ENCODE measurements around the gene MYMX. TPM values are rescaled to one million over a fixed set of nuclear protein-coding genes. Genes with fewer than 3 reads are reported as not detected.

MYMX gene
- total and polyA plus RNA-seq, 2 of the 13 experiments (the other 11 are each of a cell fraction or from before 2014, with no cell fraction given): not detected

GRCh38 chr6:44237813-44238433 lies 21.2 kb downstream of the MYMX start (continued):
- TF ChIP-seq ZNF773 (CRISPR knock-in tag; IDR thresholded peaks at IDR 0.05; ENCODE audit: borderline replicate concordance): peak; percentile 60; the same call in 1 of the 2 replicates
- TF ChIP-seq ZNF337 (CRISPR knock-in tag; IDR thresholded peaks at IDR 0.05; ENCODE audit: borderline replicate concordance, low read depth): no peak
- peak; percentile 94 for TF ChIP-seq SALL2 (CRISPR knock-in tag; IDR thresholded peaks at IDR 0.05)
- no peak for TF ChIP-seq TOPORS (CRISPR knock-in tag; IDR thresholded peaks at IDR 0.05)
- no peak for TF ChIP-seq ZNF20 (CRISPR knock-in tag; IDR thresholded peaks at IDR 0.05)
- no peak for TF ChIP-seq ZNF235 (CRISPR knock-in tag; IDR thresholded peaks at IDR 0.05; ENCODE audit: borderline replicate concordance)
- no peak for TF ChIP-seq ZNF160 (CRISPR knock-in tag; IDR thresholded peaks at IDR 0.05)
- TF ChIP-seq ZNF597 (CRISPR knock-in tag; IDR thresholded peaks at IDR 0.05): no peak
- peak; percentile 85 for TF ChIP-seq RAD21 (CRISPR knock-in tag; IDR thresholded peaks at IDR 0.05)
- TF ChIP-seq TCF7L2 (IDR thresholded peaks at IDR 0.05; ENCODE audit: low read depth, low read length): no peak
- TF ChIP-seq ADNP (CRISPR knock-in tag; IDR thresholded peaks at IDR 0.05): no peak
- TF ChIP-seq NCOA2 (CRISPR knock-in tag; IDR thresholded peaks at IDR 0.05): 0 out of 2 replicates have a peak, but pooled peaks have one; percentile 24
- TF ChIP-seq CENPBD1 (CRISPR knock-in tag; IDR thresholded peaks at IDR 0.05; ENCODE audit: borderline replicate concordance, low read depth): no peak
- TF ChIP-seq ZBTB49 (CRISPR knock-in tag; IDR thresholded peaks at IDR 0.05; ENCODE audit: borderline replicate concordance): no peak
- TF ChIP-seq MZF1 (CRISPR knock-in tag; IDR thresholded peaks at IDR 0.05; ENCODE audit: borderline replicate concordance): no peak
- TF ChIP-seq TBX3 (IDR thresholded peaks at IDR 0.05; ENCODE audit: borderline replicate concordance): peak; percentile 56; the same call in 1 of the 2 replicates
- TF ChIP-seq ZNF501 (CRISPR knock-in tag; IDR thresholded peaks at IDR 0.05): peak; percentile 82
- no peak for TF ChIP-seq CBX5 (CRISPR knock-in tag; IDR thresholded peaks at IDR 0.05; ENCODE audit: borderline replicate concordance)
- no peak for TF ChIP-seq FOXO4 (CRISPR knock-in tag; conservative IDR thresholded peaks at IDR 0.05)
- TF ChIP-seq ZNF704 (CRISPR knock-in tag; IDR thresholded peaks at IDR 0.05; ENCODE audit: borderline replicate concordance): no peak
- 0 out of 2 replicates have a peak, but pooled peaks have one; percentile 45 for TF ChIP-seq ZKSCAN8 (CRISPR knock-in tag; IDR thresholded peaks at IDR 0.05; ENCODE audit: borderline replicate concordance)
- TF ChIP-seq MNT (IDR thresholded peaks at IDR 0.05): no peak
